CD4-positive, alpha-beta T cell (primary cell): ENCODE results near the gene DENND6B. TPM values are rescaled to one million over a fixed set of nuclear protein-coding genes. Genes with fewer than 3 reads are reported as not detected.
A peak's percentile ranks its signal among the peaks of the same experiment; 100 is the strongest.

Source experiments
- ATAC-seq: fragments of 200-7000 bp; cut with Tn5 transposase; one replicate; pipeline ENCODE4 v1.10.0; 2022; ENCODE audit warnings: mild to moderate bottlenecking; ENCODE audit not compliant: poor library complexity
- CTCF ChIA-PET: fragments of 350-600 bp; sonication (Branson Sonifier 250); formaldehyde crosslinking; loops from one replicate; lab custom pipeline; 2021; ENCODE audit warnings: antibody characterized with exemption, inconsistent platforms; lab: Charles Lee
- POLR2A ChIA-PET: fragments of 350-600 bp; sonication (Branson Sonifier 250); formaldehyde crosslinking; loops from one replicate; lab custom pipeline; 2021; ENCODE audit warnings: antibody characterized with exemption, inconsistent platforms; lab: Charles Lee
- DNase-seq, 14 experiments: peaks; one replicate each; pipeline ENCODE4 v3.0.0-alpha.2; 2013 to 2020; ENCODE audit warnings: mixed read lengths in 2 of 14
- H3K27ac ChIP-seq, 2 donors: one replicate each; pipeline versions ENCODE4 v1.5.1 to v1.7.0; 2013; ENCODE audit warnings: low read length in 2 of 2, low read depth in 1 of 2, mild to moderate bottlenecking in 1 of 2
- H3K27me3 ChIP-seq, 2 experiments: 1 replicate in 1 of 2; 2 replicates in 1 of 2; pipeline versions ENCODE4 v1.6.1 to v1.7.0; 2013; ENCODE audit warnings: low read length in 2 of 2, control low read depth in 1 of 2, mild to moderate bottlenecking in 1 of 2, moderate library complexity in 1 of 2; ENCODE audit not compliant: insufficient read depth in 2 of 2, control insufficient read depth in 1 of 2
- H3K36me3 ChIP-seq: one replicate; pipeline ENCODE4 v1.6.1; 2013; ENCODE audit warnings: low read length, control low read depth; ENCODE audit not compliant: insufficient read depth
- H3K4me1 ChIP-seq: one replicate; pipeline ENCODE4 v1.6.1; 2013; ENCODE audit warnings: low read length, control low read depth; ENCODE audit not compliant: insufficient read depth
- H3K4me3 ChIP-seq: one replicate; pipeline ENCODE4 v1.5.1; 2013; ENCODE audit warnings: mild to moderate bottlenecking, low read length, moderate library complexity
- H3K9me3 ChIP-seq, 2 experiments: 1 replicate in 1 of 2; 2 replicates in 1 of 2; pipeline versions ENCODE4 v1.6.1 to v1.7.0; 2013; ENCODE audit warnings: low read length in 2 of 2, mild to moderate bottlenecking in 2 of 2, control low read depth in 1 of 2, moderate library complexity in 1 of 2; ENCODE audit not compliant: control insufficient read depth in 1 of 2, insufficient read depth in 1 of 2
- H3K27ac Mint-ChIP-seq: one replicate; pipeline ENCODE4 v1.8.0; 2020; ENCODE audit warnings: mixed read lengths
- H3K27me3 Mint-ChIP-seq: one replicate; pipeline ENCODE4 v1.8.0; 2021; ENCODE audit warnings: mixed read lengths
- H3K36me3 Mint-ChIP-seq: one replicate; pipeline ENCODE4 v1.8.0; 2021; ENCODE audit warnings: low read depth, mixed read lengths
- H3K4me1 Mint-ChIP-seq: one replicate; pipeline ENCODE4 v1.8.0; 2021; ENCODE audit warnings: low read depth, mixed read lengths
- H3K4me3 Mint-ChIP-seq: one replicate; pipeline ENCODE4 v1.8.0; 2020; ENCODE audit warnings: mild to moderate bottlenecking, mixed read lengths
- H3K9me3 Mint-ChIP-seq: one replicate; pipeline ENCODE4 v1.8.0; 2020; ENCODE audit warnings: mixed read lengths
- intact Hi-C, 2 experiments: fragments of 100-400 bp; cut with DNase I in 1 of 2; cut with micrococcal nuclease in 1 of 2; formaldehyde crosslinking; loops; one replicate each; pipeline versions ENCODE4 v1.15.1 to v1.9.0; 2023 to 2025; cut with DNase I, micrococcal nuclease
- total RNA-seq, 174 experiments: library from RNA in 2 of 174; stranded (reverse) in 2 of 174; gene quantifications; one replicate each; pipeline ENCODE4 v1.2.3 and lab custom pipeline; 2021 to 2026
- TF ChIP-seq, protein P1 (sequence below): fragments of 200-600 bp; IDR thresholded peaks from one replicate; pipeline ENCODE4 v1.8.0; 2022; ENCODE audit warnings: antibody characterized with exemption, mild to moderate bottlenecking

The DENND6B gene
- total RNA-seq, 2 experiments from 2014 or later: 1.8 to 1.9 TPM

DNA sequence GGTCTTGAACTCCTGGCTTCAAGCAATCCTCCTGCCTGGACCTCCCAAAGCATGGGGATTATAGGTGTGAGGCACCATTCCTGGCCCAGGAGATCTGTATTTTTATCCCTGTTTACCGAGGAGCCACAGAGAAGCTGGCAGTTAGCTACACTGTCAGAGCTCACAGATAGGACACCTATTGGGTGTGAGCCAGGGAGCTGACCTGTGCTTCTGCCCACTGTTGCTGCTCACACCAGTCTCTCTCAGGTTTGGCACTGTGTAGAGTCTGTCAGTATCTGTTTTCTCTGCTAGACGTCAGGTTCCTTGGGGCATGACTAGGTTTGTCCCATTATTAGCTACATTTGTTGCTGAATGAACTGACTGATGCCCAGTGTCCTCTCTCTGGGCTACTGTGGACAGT lies 33.8 kb upstream of the DENND6B start:
- H3K9me3 ChIP-seq: no peaks in the 10 kb centered on the region
- ATAC-seq: no peak
- H3K27me3 ChIP-seq: no peaks in the 10 kb centered on the region
- H3K4me3 Mint-ChIP-seq: no peak overlapping the region
- peaks cover 29% of the 10 kb centered on the region for H3K4me1 ChIP-seq
- intact Hi-C loops: no loop called here
- H3K36me3 Mint-ChIP-seq: peaks cover 56% of the 10 kb centered on the region
- H3K4me3 ChIP-seq: no peak overlapping the region
- TF ChIP-seq, protein P1, sequence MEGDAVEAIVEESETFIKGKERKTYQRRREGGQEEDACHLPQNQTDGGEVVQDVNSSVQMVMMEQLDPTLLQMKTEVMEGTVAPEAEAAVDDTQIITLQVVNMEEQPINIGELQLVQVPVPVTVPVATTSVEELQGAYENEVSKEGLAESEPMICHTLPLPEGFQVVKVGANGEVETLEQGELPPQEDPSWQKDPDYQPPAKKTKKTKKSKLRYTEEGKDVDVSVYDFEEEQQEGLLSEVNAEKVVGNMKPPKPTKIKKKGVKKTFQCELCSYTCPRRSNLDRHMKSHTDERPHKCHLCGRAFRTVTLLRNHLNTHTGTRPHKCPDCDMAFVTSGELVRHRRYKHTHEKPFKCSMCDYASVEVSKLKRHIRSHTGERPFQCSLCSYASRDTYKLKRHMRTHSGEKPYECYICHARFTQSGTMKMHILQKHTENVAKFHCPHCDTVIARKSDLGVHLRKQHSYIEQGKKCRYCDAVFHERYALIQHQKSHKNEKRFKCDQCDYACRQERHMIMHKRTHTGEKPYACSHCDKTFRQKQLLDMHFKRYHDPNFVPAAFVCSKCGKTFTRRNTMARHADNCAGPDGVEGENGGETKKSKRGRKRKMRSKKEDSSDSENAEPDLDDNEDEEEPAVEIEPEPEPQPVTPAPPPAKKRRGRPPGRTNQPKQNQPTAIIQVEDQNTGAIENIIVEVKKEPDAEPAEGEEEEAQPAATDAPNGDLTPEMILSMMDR: no peak
- DNase-seq: no peak
- no peak overlapping the region for H3K27ac ChIP-seq
- peak overlapping the region; percentile 52 for H3K27ac Mint-ChIP-seq
- ChIA-PET CTCF (interaction anchor here (0.6 kb wide), 1 partner anchor 57 kb away, joined by 3 read pairs; no protein-coding TSS in a partner anchor), POLR2A (interaction anchor here (1.3 kb wide), 1 partner anchor 116 kb away, joined by 4 read pairs; no protein-coding TSS in a partner anchor)
- H3K9me3 Mint-ChIP-seq: no peaks in the 10 kb centered on the region
- H3K4me1 Mint-ChIP-seq: peaks cover 55% of the 10 kb centered on the region
- no peaks in the 10 kb centered on the region for H3K27me3 Mint-ChIP-seq
- H3K36me3 ChIP-seq: peaks cover 6% of the 10 kb centered on the region

DNA sequence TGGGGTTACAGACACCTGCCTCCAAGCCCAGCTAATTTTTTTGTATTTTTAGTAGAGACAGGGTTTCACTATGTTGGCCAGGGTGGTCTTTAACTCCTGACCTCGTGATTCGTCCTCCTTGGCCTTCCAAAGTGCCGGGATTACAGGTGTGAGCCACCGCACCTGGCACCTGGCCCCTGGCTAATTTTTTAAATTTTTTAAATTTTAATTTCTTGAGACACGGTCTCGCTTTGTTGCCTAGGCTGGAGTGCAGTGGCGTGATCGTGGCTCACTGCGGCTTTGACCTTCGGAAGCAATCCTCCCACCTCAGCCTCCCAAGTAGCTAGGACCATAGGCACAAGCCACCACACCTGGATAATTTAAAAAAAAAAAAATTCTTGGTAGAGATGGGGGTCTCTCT lies 30.9 kb upstream of the DENND6B start:
- POLR2A ChIA-PET: no interaction called here
- DNase-seq (no peak), ATAC-seq (no peak)
- Mint-ChIP-seq H3K36me3 (peaks cover 53% of the 10 kb centered on the region), H3K4me1 (peaks cover 42% of the 10 kb centered on the region), H3K4me3 (no peak overlapping the region), H3K27ac (no peak overlapping the region), H3K27me3 (no peaks in the 10 kb centered on the region), H3K9me3 (no peaks in the 10 kb centered on the region)
- Histone ChIP-seq H3K4me1 (peaks cover 28% of the 10 kb centered on the region), H3K27me3 (no peaks in the 10 kb centered on the region), H3K27ac (no peak overlapping the region), H3K9me3 (no peaks in the 10 kb centered on the region), H3K4me3 (no peak overlapping the region), H3K36me3 (peaks cover 6% of the 10 kb centered on the region)
- intact Hi-C loops: no loop called here
- CTCF ChIA-PET: no interaction called here
- TF ChIP-seq, protein P1: no peak

DNA sequence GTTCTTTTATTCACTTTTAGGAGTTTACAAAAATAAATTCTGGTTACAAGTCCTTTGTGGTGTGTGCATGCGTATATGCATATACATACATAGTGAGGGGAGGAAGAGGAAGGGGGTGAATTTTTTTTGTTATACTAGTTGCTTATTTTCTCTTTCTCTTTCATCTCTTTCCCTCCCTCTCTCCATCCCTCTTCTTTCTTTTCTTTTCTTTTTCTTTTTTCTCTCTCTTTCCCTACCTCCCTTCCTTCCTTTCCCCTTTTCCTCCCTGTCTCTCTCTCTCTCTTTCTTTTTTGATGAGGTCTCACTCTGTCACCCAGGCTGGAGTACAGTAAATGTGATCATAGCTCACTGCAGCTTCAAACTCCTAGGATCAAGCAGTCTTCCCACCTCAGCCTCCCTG lies 30.4 kb upstream of the DENND6B start:
- no peak overlapping the region for H3K27ac Mint-ChIP-seq
- intact Hi-C loops: no loop called here
- Histone ChIP-seq H3K4me1 (peaks cover 22% of the 10 kb centered on the region), H3K27me3 (no peaks in the 10 kb centered on the region), H3K4me3 (no peak overlapping the region), H3K27ac (no peak overlapping the region), H3K9me3 (no peaks in the 10 kb centered on the region), H3K36me3 (peaks cover 8% of the 10 kb centered on the region)
- CTCF ChIA-PET: no interaction called here
- peaks cover 37% of the 10 kb centered on the region for H3K4me1 Mint-ChIP-seq
- TF ChIP-seq, protein P1: no peak
- no peak overlapping the region for H3K4me3 Mint-ChIP-seq
- ATAC-seq (no peak), DNase-seq (no peak)
- POLR2A ChIA-PET: no interaction called here
- H3K36me3 Mint-ChIP-seq: peaks cover 51% of the 10 kb centered on the region
- H3K27me3 Mint-ChIP-seq: no peaks in the 10 kb centered on the region
- no peaks in the 10 kb centered on the region for H3K9me3 Mint-ChIP-seq
